Liver (tissue), 9 donors: Measurements from ENCODE around the gene C14orf180. TPM values are rescaled to one million over a fixed set of nuclear protein-coding genes. Genes with fewer than 3 reads are reported as not detected.

Experiments
- DNase-seq: peaks from one replicate; pipeline ENCODE4 v3.0.0-alpha.2; 2017; ENCODE audit warnings: low spot score
- H3K27ac ChIP-seq, 2 donors: one replicate each; pipeline ENCODE4 v1.7.0; 2013; ENCODE audit warnings: inconsistent platforms in 2 of 2, low read length in 2 of 2, control low read depth in 1 of 2, low read depth in 1 of 2, mild to moderate bottlenecking in 1 of 2
- H3K27me3 ChIP-seq, 4 donors: one replicate each; pipeline versions ENCODE4 v1.6.1 to v1.7.0; 2013; ENCODE audit warnings: low read length in 3 of 4, inconsistent platforms in 1 of 4, mild to moderate bottlenecking in 1 of 4, moderate library complexity in 1 of 4; ENCODE audit not compliant: control insufficient read depth in 4 of 4, insufficient read depth in 4 of 4
- H3K36me3 ChIP-seq, 4 donors: one replicate each; pipeline versions ENCODE4 v1.6.1 to v1.7.0; 2013; ENCODE audit warnings: low read length in 3 of 4, mild to moderate bottlenecking in 3 of 4, low read depth in 1 of 4, moderate library complexity in 1 of 4; ENCODE audit not compliant: control insufficient read depth in 4 of 4, insufficient read depth in 3 of 4
- H3K4me1 ChIP-seq, 4 donors: one replicate each; pipeline versions ENCODE4 v1.6.1 to v1.7.0; 2013; ENCODE audit warnings: low read length in 3 of 4, mild to moderate bottlenecking in 3 of 4, moderate library complexity in 1 of 4; ENCODE audit not compliant: control insufficient read depth in 4 of 4, insufficient read depth in 4 of 4
- H3K4me3 ChIP-seq, 3 donors: one replicate each; pipeline versions ENCODE4 v1.6.1 to v1.7.0; 2013; ENCODE audit warnings: low read length in 3 of 3, control low read depth in 1 of 3, low read depth in 1 of 3, mild to moderate bottlenecking in 1 of 3
- H3K9ac ChIP-seq, 2 donors: one replicate each; pipeline ENCODE4 v1.7.0; 2013; ENCODE audit warnings: low read length in 2 of 2, mild to moderate bottlenecking in 2 of 2, moderate library complexity in 2 of 2, control low read depth in 1 of 2, low read depth in 1 of 2
- H3K9me3 ChIP-seq, 4 donors: one replicate each; pipeline versions ENCODE4 v1.6.1 to v1.7.0; 2013; ENCODE audit warnings: low read length in 3 of 4; ENCODE audit not compliant: control insufficient read depth in 4 of 4
- ATF3 ChIP-seq: IDR thresholded peaks from 2 replicates; pipeline ENCODE4 v1.6.1; 2016; ENCODE audit warnings: antibody characterized with exemption
- EGR1 ChIP-seq, 2 donors: IDR thresholded peaks; 2 replicates each; pipeline ENCODE4 v1.6.1; 2016 to 2018; ENCODE audit warnings: antibody characterized with exemption in 2 of 2, low read depth in 2 of 2
- FOXA1 ChIP-seq: IDR thresholded peaks from 2 replicates; pipeline ENCODE4 v1.6.1; 2016; ENCODE audit warnings: antibody characterized with exemption
- FOXA2 ChIP-seq: IDR thresholded peaks from 2 replicates; pipeline ENCODE4 v1.6.1; 2016; ENCODE audit warnings: antibody characterized with exemption
- GABPA ChIP-seq, 2 donors: IDR thresholded peaks in 1 of 2; conservative IDR thresholded peaks in 1 of 2; 2 replicates each; pipeline ENCODE4 v1.6.1; 2016; ENCODE audit warnings: antibody characterized with exemption in 2 of 2, mild to moderate bottlenecking in 1 of 2, moderate library complexity in 1 of 2
- HNF4A ChIP-seq, 2 donors: conservative IDR thresholded peaks; 2 replicates each; pipeline ENCODE4 v1.6.1; 2016; ENCODE audit warnings: antibody characterized with exemption in 2 of 2, mild to moderate bottlenecking in 2 of 2
- HNF4G ChIP-seq: IDR thresholded peaks from 2 replicates; pipeline ENCODE4 v1.6.1; 2016; ENCODE audit warnings: antibody characterized with exemption
- JUND ChIP-seq, 2 donors: IDR thresholded peaks; 2 replicates each; pipeline ENCODE4 v1.6.1; 2016; ENCODE audit warnings: antibody characterized with exemption in 2 of 2
- MAX ChIP-seq: IDR thresholded peaks from 2 replicates; pipeline ENCODE4 v1.6.1; 2016; ENCODE audit warnings: antibody characterized with exemption
- NR2F2 ChIP-seq: IDR thresholded peaks from 2 replicates; pipeline ENCODE4 v1.6.1; 2016; ENCODE audit warnings: antibody characterized with exemption
- RAD21 ChIP-seq, 2 donors: IDR thresholded peaks; 2 replicates each; pipeline ENCODE4 v1.6.1; 2016; ENCODE audit warnings: antibody characterized with exemption in 2 of 2, mild to moderate bottlenecking in 2 of 2
- REST ChIP-seq: IDR thresholded peaks from 2 replicates; pipeline ENCODE4 v1.6.1; 2016; ENCODE audit warnings: antibody characterized with exemption, mild to moderate bottlenecking
- RXRA ChIP-seq, 2 donors: IDR thresholded peaks; 2 replicates each; pipeline ENCODE4 v1.6.1; 2017 to 2018; ENCODE audit warnings: antibody characterized with exemption in 2 of 2, mild to moderate bottlenecking in 1 of 2
- SP1 ChIP-seq: IDR thresholded peaks from 2 replicates; pipeline ENCODE4 v1.6.1; 2018; ENCODE audit warnings: antibody characterized with exemption, mild to moderate bottlenecking
- TAF1 ChIP-seq: conservative IDR thresholded peaks from 2 replicates; pipeline ENCODE4 v1.6.1; 2016; ENCODE audit warnings: antibody characterized with exemption, mild to moderate bottlenecking
- YY1 ChIP-seq: IDR thresholded peaks from 2 replicates; pipeline ENCODE4 v1.6.1; 2016; ENCODE audit warnings: antibody characterized with exemption, mild to moderate bottlenecking
- ZBTB33 ChIP-seq: IDR thresholded peaks from 2 replicates; pipeline ENCODE4 v1.6.1; 2016; ENCODE audit warnings: antibody characterized with exemption
- WGBS: extraction: QIAGEN DNeasy Blood & Tissue Kit; methylation state at CpG from one replicate; pipeline ENCODE4 v1.1.7; 2013; 5-methylcytosine and 5-hydroxymethylcytosine counted together
- polyA plus RNA-seq, 2 donors: library from polyadenylated mRNA; stranded (reverse) in 1 of 2; unstranded in 1 of 2; fragments of 200-250 nt in 1 of 2; fragments of >200 nt in 1 of 2; fragmentation: Nextera tagmentation in 1 of 2; extraction: Ambion mirVana in 1 of 2; gene quantifications; one replicate each; pipeline versions ENCODE4 v1.2.1 to v1.2.3, GENCODE V29; 2013 to 2015
- total RNA-seq, 2 donors: library from RNA; depleted of rRNA; stranded (reverse); fragments of >200 nt; gene quantifications; one replicate each; pipeline ENCODE4 v1.2.3, GENCODE V29; 2014
- TF ChIP-seq, protein P1 (sequence below): fragments of 150-350 bp; IDR thresholded peaks from 2 replicates; pipeline ENCODE4 v1.5.1; 2017; ENCODE audit warnings: improper control_type of control experiment, low read depth, low read length; ENCODE audit not compliant: missing input control
- donor health status: healthy.
- donor health status: healthy.
- donor health status: healthy.
- donor health status: healthy.
- donor health status: healthy.

The C14orf180 gene
- total and polyA plus RNA-seq, 4 donors, result 0.09 to 4.0 (median 2.9) TPM

- H3K27me3 ChIP-seq, result no peaks in the 10 kb centered on the region
- 78% methylated on average over 27 of the region's 27 CpGs for WGBS
- no peaks in the 10 kb centered on the region for H3K36me3 ChIP-seq
- H3K4me3 ChIP-seq, result no peak overlapping the region
- no peak for DNase-seq
- H3K9ac ChIP-seq, result no peak overlapping the region
- peaks cover 4 to 42% (median 31%) of the 10 kb centered on the region in 4 donors for H3K4me1 ChIP-seq
- H3K27ac ChIP-seq, result no peak overlapping the region
- H3K9me3 ChIP-seq, result no peaks in the 10 kb centered on the region
- no peak for TF ChIP-seq GABPA (IDR thresholded peaks at IDR 0.05 in 1 of 2, conservative IDR thresholded peaks at IDR 0.05 in 1 of 2)
- TF ChIP-seq, protein P1, sequence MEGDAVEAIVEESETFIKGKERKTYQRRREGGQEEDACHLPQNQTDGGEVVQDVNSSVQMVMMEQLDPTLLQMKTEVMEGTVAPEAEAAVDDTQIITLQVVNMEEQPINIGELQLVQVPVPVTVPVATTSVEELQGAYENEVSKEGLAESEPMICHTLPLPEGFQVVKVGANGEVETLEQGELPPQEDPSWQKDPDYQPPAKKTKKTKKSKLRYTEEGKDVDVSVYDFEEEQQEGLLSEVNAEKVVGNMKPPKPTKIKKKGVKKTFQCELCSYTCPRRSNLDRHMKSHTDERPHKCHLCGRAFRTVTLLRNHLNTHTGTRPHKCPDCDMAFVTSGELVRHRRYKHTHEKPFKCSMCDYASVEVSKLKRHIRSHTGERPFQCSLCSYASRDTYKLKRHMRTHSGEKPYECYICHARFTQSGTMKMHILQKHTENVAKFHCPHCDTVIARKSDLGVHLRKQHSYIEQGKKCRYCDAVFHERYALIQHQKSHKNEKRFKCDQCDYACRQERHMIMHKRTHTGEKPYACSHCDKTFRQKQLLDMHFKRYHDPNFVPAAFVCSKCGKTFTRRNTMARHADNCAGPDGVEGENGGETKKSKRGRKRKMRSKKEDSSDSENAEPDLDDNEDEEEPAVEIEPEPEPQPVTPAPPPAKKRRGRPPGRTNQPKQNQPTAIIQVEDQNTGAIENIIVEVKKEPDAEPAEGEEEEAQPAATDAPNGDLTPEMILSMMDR, result no peak
- TF ChIP-seq NR2F2, result no peak
- no peak for TF ChIP-seq RXRA (IDR thresholded peaks at IDR 0.05)
- no peak for TF ChIP-seq FOXA1
Observed at GRCh38 chr14:104583424-104584306, 4.1 kb downstream of the C14orf180 start.

DNA sequence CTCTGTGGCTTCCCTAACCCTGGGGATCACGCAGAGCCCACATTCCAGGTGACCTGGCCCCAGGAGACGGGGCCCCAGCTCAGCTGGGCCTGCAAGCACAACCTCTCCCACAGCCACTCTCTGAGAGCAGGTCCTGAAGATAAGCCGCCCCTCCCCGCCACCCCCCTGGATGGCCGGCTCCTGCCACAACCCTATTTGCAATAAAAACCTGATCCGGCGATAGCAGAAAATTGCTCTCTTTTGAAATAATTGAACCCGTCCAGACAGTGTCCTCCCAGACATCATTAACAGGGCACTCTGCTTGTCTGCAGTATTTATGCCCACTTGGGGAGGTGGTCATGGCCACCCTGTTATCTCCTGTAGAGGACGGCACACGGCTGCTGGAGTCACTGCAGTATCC lies 5.0 kb downstream of the C14orf180 start:
- no peak for DNase-seq

More for the DNA sequence above, 5.0 kb downstream of the C14orf180 start:
- Histone ChIP-seq H3K4me3 (no peak overlapping the region), H3K9me3 (no peaks in the 10 kb centered on the region), H3K9ac (no peak overlapping the region), H3K27ac (no peak overlapping the region), H3K27me3 (no peaks in the 10 kb centered on the region), H3K36me3 (no peaks in the 10 kb centered on the region), H3K4me1 (peaks cover 0 to 33% (median 22%) of the 10 kb centered on the region in 4 donors)
- 75% methylated on average over 10 of the region's 10 CpGs for WGBS
- TF ChIP-seq REST (no peak), RAD21 (IDR thresholded peaks at IDR 0.05) (no peak), ATF3 (no peak), YY1 (no peak), HNF4A (conservative IDR thresholded peaks at IDR 0.05) (no peak), MAX (no peak), SP1 (no peak), TAF1 (no peak), FOXA1 (no peak), RXRA (IDR thresholded peaks at IDR 0.05) (no peak), HNF4G (no peak), GABPA (IDR thresholded peaks at IDR 0.05 in 1 of 2, conservative IDR thresholded peaks at IDR 0.05 in 1 of 2) (no peak), FOXA2 (no peak), EGR1 (IDR thresholded peaks at IDR 0.05; ENCODE audit: low read depth in 2 of 2) (no peak), ZBTB33 (no peak), JUND (IDR thresholded peaks at IDR 0.05) (no peak), NR2F2 (no peak)
- TF ChIP-seq, protein P1, result no peak
